ENCODE data around the gene CHST3.

DNA sequence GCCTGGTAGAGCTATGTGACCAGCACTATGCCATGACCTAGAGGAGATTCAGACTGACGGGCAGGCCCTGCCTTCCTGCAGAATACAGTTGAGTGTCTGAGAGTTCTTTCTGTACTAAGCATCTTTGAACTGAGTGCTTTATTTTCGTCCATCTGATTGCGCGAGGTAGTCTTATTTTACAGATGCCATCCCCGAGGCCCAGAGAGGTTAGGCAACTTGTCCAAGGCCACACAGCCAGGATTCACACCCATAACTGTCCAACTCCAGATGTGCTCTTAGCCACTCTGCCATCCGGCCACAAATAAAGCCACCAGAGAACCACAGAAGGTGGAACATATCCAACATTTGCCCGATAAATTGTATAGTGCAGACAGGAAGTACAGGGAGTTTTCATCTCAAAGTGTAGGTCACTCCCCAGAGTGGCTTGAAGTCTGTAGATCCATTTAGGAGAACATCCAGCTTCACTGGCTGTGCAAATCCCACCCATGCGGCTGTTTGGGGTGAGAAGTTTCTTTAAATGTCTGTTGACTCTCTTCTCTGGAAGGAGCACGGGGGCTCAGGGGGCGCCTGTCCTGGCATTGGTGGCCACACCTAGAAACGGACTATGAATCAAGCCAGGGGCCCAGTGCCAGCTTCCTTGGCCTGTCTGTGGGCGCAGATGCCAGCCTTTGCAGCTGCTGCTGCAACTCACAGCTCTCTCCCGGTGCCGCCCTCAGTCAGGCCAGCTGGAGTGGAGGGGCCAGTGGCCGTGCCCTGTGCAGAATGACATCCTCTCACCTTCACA, 11.1 kb downstream of the CHST3 start:
- no peak for TF ChIP-seq GATA2 (IDR thresholded peaks at IDR 0.05; ENCODE audit: low read depth, low read length)
- TF ChIP-seq GATA3 (IDR thresholded peaks at IDR 0.05; ENCODE audit: low read depth, low read length): no peak

All from SH-SY5Y (cell line).